ENCODE data around the gene UROC1.

GRCh38 chr3:126549861-126550487, 32.4 kb upstream of the UROC1 start:
- TF ChIP-seq CTCF (conservative IDR thresholded peaks at IDR 0.05; ENCODE audit: low read depth, low read length) (no peak), EZH2 (IDR thresholded peaks at IDR 0.05; ENCODE audit: borderline replicate concordance, low read depth, low read length, poor library complexity, severe bottlenecking) (no peak)
